Gastroesophageal sphincter (tissue), 3 donors: ENCODE results near the gene KNDC1.

Experiments used
- CTCF ChIP-seq, 4 experiments: fragments of 200-600 bp in 2 of 4; fragments of 450-650 bp in 2 of 4; sonication (generic) in 1 of 4; IDR thresholded peaks; one replicate each; pipeline ENCODE4 v1.5.1; 2017 to 2019; ENCODE audit warnings: antibody characterized with exemption in 4 of 4, mild to moderate bottlenecking in 2 of 4, moderate library complexity in 2 of 4
- EP300 ChIP-seq: sonication (generic); formaldehyde crosslinking; IDR thresholded peaks from one replicate; pipeline ENCODE4 v1.6.1; 2017; ENCODE audit warnings: antibody characterized with exemption, mild to moderate bottlenecking
- POLR2A ChIP-seq, 2 donors: fragments of 450-650 bp; IDR thresholded peaks; one replicate each; pipeline ENCODE4 v1.6.1; 2017; ENCODE audit warnings: antibody characterized with exemption in 2 of 2, mild to moderate bottlenecking in 2 of 2, moderate library complexity in 1 of 2

- no peak for TF ChIP-seq POLR2A (IDR thresholded peaks at IDR 0.05)
- no peak for TF ChIP-seq CTCF (IDR thresholded peaks at IDR 0.05)
- TF ChIP-seq EP300: no peak
Observed at GRCh38 chr10:133163889-133164815, 4.1 kb downstream of the KNDC1 start.
